GM04503 (cell line): ENCODE measurements around the gene SHBG.

Experiments
- DNase-seq: peaks from one replicate; pipeline ENCODE4 v3.0.0-alpha.2; 2012; ENCODE audit warnings: low read depth

Gene SHBG

DNA sequence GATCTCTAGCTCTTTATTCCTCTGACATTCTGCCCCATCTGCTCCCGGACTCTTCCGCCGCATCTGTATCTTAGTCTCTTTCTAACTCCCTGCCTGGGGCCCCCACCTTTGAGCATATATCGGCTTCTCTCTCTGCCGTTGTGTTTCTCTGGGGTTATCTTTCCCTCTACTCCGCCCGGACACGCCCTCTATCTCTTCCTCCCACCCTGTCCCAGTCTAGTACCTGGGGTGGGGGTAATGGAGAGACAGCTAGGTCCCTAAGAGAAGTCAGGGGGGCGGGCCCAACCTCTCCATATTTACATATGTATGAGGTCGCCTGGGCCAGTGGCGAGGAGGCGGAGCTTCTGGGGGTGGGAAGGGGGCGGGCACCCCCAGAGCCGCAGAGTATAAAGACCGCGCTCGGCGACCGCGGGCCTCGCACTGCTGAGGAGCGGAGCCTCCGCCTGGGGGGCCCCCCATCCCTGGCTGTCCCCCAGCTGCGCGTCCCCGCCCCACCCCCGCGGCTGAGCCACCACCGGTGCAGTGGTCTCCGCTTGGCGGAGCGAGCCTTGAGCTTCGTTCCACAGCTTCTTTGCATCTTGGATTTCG, 20.7 kb downstream of the SHBG start, which contains the start of gene ATP1B2:
Gene ATP1B2, plus strand, starts transcription at position 418 of the 588 bp plus-strand sequence. CDS start 593 bp downstream, outside the sequence.
- DNase-seq = no peak

DNA sequence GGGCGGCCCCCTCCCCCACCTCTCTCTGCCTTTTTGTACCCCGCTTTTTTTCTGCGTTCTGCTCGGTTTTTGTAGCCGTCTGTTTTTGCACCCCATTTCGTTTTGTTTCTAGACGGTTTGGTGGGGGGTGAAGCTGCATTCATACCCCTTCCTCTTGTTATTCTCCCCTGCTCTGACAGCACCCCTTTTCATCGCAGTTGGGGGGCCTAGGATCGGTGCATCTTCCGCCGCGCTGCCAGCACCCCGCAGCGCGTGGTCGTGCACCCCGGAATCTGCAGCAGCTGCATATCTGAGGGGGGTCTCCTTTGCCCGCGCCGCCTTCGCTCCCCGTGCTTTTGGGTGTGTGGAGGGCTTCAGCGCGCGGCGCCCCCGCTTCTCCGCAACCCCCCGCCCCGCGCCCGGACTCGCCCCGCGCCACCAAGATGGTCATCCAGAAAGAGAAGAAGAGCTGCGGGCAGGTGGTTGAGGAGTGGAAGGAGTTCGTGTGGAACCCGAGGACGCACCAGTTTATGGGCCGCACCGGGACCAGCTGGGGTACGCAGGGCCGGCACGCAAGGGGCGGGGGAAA, 21.2 kb downstream of the SHBG start:
- no peak for DNase-seq

DNA sequence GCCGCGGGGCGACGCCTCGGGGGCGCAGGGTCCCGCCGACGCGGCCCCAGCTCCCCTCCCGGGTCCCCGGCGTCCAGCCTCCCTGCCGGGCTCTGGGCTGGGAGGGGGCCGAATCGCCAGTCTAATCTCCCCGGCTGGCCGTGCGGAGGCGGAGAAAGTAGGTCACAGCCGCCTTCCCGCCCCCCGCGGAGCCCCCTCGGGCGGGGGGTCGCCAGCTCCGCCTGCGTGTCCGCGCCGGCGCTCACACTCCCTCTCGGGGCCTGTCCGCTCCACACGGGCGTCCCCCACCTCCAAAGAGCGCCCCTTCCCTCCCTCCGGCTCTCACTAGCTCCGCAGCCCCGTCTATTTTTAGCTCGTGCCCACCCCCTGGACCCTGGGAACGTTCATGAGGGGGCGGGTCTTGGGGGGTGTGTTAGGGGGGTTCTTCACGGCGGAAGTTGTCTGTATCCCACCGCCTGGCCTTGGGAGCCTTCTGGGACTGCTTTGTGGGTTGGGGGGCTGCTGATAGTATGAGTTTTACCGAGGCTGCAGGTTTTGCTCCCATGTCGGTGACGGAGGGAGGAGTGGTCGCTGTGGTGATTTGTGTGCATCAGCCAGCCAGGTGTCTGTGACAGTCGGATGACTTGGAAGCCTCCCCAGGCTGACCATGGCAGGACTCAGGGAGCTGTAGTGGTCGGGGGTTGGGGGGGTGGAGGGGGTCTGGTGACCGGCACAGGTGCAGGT, 21.9 kb downstream of the SHBG start:
- no peak for DNase-seq

DNA sequence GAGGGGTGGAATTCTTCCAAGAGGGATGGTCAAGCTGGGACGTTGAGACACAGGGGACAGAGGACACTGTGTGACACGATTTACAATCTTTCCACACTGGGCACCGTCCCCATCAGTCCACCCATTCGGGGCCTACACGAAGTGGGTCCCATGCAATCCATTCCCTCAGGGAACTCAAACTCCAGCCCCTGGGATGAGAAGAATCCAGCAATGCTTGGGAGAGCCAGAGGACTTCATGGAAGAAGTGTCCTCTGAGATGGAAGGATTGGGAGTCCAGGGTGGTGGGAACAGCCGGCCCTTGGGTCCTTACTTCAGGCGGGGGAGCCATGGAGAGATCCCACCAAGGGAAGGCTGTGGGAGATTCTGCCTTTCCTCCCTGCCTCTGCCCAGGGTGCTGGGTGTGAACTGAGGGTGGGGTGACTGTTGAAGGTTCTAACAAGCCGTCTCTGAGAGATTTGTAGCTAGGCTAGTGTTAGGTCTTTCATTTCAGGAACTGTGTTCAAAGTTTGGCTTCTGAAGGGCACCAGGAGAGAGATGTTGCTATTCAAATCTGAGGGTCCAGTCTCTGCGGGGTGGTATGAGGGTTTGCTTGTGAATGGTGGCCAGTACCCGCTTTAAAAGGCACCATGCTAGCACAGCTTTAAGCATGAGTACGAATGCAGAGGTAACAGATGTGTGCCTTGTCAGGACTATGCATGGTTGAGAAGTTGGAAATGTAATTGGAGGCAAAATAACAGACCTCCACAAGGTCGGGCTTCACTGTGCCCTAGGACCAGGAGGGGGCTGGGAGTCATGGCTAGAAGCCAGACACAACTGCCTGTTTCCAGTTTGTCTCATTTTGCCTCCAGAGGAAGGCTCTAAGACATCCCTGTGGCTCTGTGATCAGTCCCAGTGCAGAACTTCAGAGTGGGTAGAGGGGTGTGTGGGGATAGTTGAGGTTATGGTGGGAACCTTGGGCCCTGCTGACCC, 22.7 kb downstream of the SHBG start:
- no peak for DNase-seq

DNA sequence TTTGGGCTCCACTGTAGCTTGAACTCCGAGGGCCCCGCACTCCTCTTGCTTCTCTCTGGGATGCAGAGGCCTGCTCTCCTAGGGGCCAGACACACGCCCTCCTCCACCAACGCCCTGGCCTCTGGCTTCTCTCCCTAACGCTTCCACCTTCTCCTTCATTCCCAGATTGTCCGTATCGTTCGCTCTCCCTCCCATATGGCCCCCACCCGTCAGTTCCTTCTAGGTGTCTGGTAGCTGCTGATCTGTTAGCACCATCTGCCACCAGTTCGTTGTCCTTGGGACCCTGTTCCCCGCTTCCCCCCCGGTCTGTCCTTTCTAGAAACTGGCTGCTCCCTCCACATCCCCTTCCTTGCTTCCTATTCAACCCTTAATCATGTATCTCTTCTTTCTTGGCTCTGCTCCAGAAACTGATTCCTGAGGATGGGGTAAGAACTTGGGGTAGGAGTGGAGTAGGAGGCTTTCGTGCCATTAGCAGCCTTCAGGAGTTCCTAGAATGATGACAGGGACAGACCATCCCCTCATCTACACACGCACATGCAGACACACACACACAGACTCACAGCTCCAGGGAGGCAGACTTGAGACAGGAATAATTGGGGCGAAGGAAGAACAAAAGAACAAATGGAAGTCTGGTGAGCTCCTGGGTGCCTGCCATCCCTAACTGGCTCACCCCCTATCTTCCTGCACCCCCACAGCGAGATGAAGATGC, 25.1 kb downstream of the SHBG start:
- no peak for DNase-seq

DNA sequence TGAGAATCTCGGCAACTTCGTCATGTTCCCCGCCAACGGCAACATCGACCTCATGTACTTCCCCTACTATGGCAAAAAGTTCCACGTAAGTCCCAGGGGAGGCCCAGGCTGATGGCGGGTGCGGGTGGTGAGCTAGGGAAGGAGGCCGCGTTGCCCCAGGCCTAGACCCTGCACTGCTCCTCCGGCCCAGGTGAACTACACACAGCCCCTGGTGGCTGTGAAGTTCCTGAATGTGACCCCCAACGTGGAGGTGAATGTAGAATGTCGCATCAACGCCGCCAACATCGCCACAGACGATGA, 25.6 kb downstream of the SHBG start:
- no peak for DNase-seq

DNA sequence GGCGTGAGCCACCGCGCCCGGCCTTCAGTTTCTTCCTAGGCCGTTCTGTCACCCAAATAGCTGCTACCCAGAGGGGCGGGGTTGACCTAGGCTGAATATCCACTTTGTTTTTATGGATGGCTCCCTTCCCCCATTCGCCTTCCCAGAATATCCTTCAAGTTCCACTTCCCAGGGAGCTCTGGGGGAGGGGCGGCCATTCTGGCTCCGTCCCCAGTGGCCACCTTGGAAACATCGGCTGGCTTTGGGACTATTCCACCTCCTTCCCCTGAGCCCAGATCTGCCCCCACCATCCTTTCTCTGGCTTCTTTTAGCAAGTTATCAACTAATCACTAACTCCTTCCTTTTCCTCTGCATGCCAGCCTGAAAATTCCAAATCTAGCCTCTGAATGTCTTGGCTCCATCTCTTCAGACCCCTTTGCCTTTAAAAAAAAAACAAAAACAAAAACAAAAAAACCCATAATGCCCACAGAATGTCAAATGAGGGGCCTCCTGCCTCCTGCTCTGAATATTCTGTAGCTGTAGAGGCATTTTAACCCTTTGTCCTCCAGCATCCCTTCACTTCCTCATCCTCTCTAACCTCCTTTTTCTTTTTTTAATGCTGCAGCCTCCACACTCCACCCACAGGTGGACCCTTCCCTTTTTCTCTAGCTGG, 27.1 kb downstream of the SHBG start:
- no peak for DNase-seq

DNA sequence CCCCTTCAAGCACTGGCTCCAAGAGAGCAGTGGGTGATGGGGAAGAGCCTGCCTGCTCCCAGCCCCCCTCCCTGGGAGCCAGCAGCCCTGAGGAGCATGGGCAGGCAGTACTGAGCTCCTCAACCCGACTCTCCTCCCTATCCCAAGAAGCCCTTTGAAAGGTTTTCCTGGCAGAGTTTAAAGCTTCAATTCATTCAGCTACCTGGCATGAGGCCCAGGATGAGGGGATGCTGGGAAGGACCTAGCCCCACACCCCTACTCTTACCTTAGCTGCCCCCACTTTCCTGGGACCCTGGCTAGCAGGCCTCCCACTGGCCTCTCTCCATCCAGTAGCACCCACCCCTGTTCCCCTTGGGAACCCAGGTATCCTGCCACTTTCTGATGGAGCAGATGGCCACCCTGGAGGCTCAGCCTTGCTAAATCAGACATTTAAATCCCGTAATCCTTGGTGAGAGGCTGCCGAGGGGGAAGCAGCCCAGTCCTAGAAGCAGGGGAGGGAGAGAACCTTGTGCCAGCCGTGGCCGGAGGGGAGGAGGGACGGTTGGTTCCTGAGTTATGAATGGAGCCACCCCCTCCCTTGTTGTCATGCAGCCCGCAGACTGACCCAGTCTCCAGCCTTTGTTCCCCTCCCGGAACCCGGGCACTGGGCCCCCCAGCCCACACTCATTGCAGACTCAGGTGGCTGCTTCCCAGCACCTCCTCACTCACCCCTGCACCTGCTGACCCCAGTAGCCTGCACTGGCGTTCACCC, 37.9 kb downstream of the SHBG start:
- DNase-seq = no peak

DNA sequence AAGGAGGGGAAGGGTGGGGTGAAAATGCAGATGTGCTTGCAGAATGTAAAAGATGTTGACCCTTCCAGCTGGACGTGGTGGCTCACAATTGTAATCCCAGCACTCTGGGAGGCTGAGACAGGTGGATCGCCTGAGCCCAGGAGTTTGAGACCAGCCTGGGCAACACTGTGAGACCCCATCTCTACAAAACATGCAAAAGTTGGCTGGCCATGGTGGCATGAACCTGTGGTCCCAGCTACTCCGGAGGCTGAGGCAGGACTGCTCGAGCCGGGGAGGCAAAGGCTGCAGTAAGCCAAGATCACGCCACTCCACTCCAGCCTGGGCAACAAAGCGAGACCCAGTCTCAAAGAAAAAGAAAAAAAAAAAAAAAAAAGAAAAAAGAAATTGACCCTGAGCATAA, 38.5 kb downstream of the SHBG start:
- no peak for DNase-seq

DNA sequence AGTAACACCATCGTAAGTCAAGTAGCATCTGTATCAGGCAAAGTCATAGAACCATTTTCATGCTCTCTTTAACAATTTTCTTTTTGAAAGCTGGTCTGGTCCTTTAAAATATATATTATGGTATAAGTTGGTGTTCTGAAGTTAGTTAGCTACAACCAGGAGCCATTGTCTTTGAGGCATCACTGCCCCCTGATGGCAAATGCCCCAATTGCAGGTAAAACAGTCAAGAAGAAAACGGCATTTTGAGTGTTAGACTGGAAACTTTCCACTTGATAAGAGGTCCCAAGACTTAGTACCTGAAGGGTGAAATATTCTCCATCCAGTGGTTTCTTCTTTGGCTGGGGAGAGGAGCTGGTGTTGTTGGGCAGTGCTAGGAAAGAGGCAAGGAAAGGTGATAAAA, 43.3 kb downstream of the SHBG start:
- DNase-seq = no peak

DNA sequence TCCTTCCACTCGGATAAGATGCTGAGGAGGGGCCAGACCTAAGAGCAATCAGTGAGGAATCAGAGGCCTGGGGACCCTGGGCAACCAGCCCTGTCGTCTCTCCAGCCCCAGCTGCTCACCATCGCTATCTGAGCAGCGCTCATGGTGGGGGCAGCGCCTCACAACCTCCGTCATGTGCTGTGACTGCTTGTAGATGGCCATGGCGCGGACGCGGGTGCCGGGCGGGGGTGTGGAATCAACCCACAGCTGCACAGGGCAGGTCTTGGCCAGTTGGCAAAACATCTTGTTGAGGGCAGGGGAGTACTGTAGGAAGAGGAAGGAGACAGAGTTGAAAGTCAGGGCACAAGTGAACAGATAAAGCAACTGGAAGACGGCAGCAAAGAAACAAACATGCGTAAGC, 45.0 kb downstream of the SHBG start:
- DNase-seq = no peak

DNA sequence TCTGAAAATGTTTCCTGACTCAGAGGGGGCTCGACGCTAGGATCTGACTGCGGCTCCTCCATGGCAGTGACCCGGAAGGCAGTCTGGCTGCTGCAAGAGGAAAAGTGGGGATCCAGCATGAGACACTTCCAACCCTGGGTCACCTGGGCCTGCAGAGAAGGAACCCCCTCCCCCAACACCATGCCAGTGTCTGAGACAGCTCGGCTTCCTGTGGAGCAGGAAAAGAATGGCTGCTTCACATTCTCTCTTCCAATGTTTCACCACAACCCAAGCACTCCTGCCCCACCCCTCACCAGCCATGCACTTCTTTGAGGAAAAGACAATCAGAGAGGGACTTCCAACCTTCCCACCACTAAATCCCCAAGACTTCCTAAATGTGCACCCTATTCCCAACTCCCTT, 46.6 kb downstream of the SHBG start:
- no peak for DNase-seq

DNA sequence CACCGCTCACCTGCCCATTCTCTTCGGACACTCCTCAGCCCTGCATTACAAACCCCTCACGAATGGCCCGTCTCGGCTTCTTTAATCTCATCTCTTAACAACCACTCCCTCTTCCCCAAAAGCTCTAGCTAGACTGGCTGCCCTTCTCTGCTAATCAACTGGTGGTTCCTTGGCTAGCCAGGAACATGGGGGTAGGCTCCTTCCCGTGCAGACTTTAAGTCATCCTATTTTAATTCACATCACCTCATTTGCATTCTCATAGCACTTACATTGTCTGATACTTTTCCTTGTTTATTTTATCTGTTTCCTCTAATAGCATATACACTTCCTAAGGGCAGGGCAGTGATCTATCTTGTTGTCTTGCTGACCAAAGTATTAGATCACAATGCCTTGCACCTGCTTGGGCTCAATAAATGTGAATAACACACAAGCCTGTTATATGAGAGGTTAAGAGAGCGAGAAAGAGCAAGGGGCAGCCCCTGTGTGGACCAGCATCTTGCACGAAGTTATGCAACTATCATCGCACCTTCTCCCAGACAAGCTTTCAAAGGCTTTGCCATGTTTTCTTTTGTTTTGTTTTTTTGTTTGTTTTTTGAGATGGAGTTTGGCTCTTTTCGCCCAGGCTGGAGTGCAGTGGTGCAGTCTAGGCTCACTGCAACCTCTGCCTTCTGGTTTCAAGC, 47.6 kb downstream of the SHBG start:
- DNase-seq = no peak
